GM19467 (cell line): Measurements from ENCODE around the gene VPS8.

Experiments used
- ATAC-seq: cut with Tn5 transposase; IDR thresholded peaks from one replicate; pipeline ENCODE4 v1.9.1; 2021; ENCODE audit warnings: mild to moderate bottlenecking, moderate library complexity; ENCODE audit not compliant: unreplicated experiment

Gene VPS8

GRCh38 chr3:185084402-185084801 lies 272.4 kb downstream of the VPS8 start:
- ATAC-seq = no peak

GRCh38 chr3:185084901-185085300 lies 272.9 kb downstream of the VPS8 start:
- no peak for ATAC-seq

- ATAC-seq = no peak
Measured at GRCh38 chr3:185087419-185087818, 275.5 kb downstream of the VPS8 start.

GRCh38 chr3:185089343-185089742 lies 277.4 kb downstream of the VPS8 start:
- ATAC-seq = no peak

- no peak for ATAC-seq
Measured at GRCh38 chr3:185089751-185090150, 277.8 kb downstream of the VPS8 start.

- no peak for ATAC-seq
Measured at GRCh38 chr3:185090811-185091210, 278.8 kb downstream of the VPS8 start.

- no peak for ATAC-seq
Measured at GRCh38 chr3:185093116-185093515, 281.1 kb downstream of the VPS8 start.

GRCh38 chr3:185094697-185095096 lies 282.7 kb downstream of the VPS8 start:
- ATAC-seq = no peak
